HL-60 (cell line): Measurements from ENCODE around the gene PCDHGA1.
A peak's percentile ranks its signal among the peaks of the same experiment; 100 is the strongest.

Source experiments
- DNase-seq, 2 experiments: peaks; one replicate each; pipeline ENCODE4 v3.0.0-alpha.2; 2010 to 2020; ENCODE audit warnings: low read depth in 1 of 2, low spot score in 1 of 2
- H3K27ac ChIP-seq: fragments of 250-450 bp; sonication (Bioruptor Pico); replicated peaks from 2 replicates; pipeline ENCODE4 v1.5.1; 2020; ENCODE audit warnings: mild to moderate bottlenecking, moderate library complexity
- H3K27me3 ChIP-seq: fragments of 250-450 bp; sonication (Bioruptor Pico); 2 replicates; pipeline ENCODE4 v1.5.1; 2021; ENCODE audit warnings: mild to moderate bottlenecking, moderate library complexity; ENCODE audit not compliant: insufficient read depth, poor library complexity, severe bottlenecking
- H3K4me3 ChIP-seq: replicated peaks from 2 replicates; pipeline ENCODE4 v1.5.1; 2011; ENCODE audit warnings: mild to moderate bottlenecking, control low read depth, low read length; ENCODE audit not compliant: insufficient read depth
- CTCF ChIP-seq: IDR thresholded peaks from one replicate; pipeline ENCODE4 v1.5.1; 2011; ENCODE audit warnings: low read length, control low read depth, inconsistent platforms; ENCODE audit not compliant: insufficient read depth
- GABPA ChIP-seq: IDR thresholded peaks from 2 replicates; pipeline ENCODE4 v1.6.1; 2012; ENCODE audit warnings: low read depth
- POLR2AphosphoS5 ChIP-seq: IDR thresholded peaks from 2 replicates; pipeline ENCODE4 v1.6.1; 2012; ENCODE audit warnings: low read depth
- REST ChIP-seq: IDR thresholded peaks from 2 replicates; pipeline ENCODE4 v1.6.1; 2012; ENCODE audit warnings: low read depth; ENCODE audit not compliant: insufficient replicate concordance
- SPI1 ChIP-seq: IDR thresholded peaks from 2 replicates; pipeline ENCODE4 v1.6.1; 2012; ENCODE audit warnings: low read depth, mild to moderate bottlenecking, borderline replicate concordance

PCDHGA1 gene

GRCh38 chr5:141320225-141321169 lies 9.8 kb upstream of the PCDHGA1 start, which contains the start of gene TAF7:
Gene TAF7 (minus strand): TSS chr5:141320784. CDS start chr5:141320044, 740 bp downstream.
- TF ChIP-seq POLR2AphosphoS5 = peak; percentile 81
- TF ChIP-seq CTCF = peak; percentile 76
- peak; percentile 42; the same call in 1 of the 2 replicates for TF ChIP-seq GABPA
- TF ChIP-seq SPI1 = peak; percentile 93
- peak; percentile 45 for TF ChIP-seq REST
- DNase-seq = peak; percentile 64 to 88
- Histone ChIP-seq H3K27me3 (no peaks in the 10 kb centered on the region), H3K4me3 (peak within 1 kb of the TSS; percentile 47), H3K27ac (peak within 1 kb of the TSS; percentile 84)

GRCh38 chr5:141322261-141322660 lies 8.1 kb upstream of the PCDHGA1 start:
- TF ChIP-seq POLR2AphosphoS5 = no peak
- no peak for TF ChIP-seq REST
- TF ChIP-seq GABPA = no peak
- no peak for TF ChIP-seq CTCF
- no peak for TF ChIP-seq SPI1
- no peak for DNase-seq
- Histone ChIP-seq H3K27me3 (no peaks in the 10 kb centered on the region), H3K4me3 (no peak overlapping the region), H3K27ac (no peak overlapping the region)

- Histone ChIP-seq H3K27ac (no peak overlapping the region), H3K27me3 (no peaks in the 10 kb centered on the region), H3K4me3 (peak overlapping the region; percentile 21; the same call in 1 of the 2 replicates)
- peak in 1 of 2 experiments; percentile 67 for DNase-seq
- TF ChIP-seq CTCF (peak; percentile 15), GABPA (no peak)
These were observed 4.0 kb upstream of the PCDHGA1 start for GRCh38 chr5:141326088-141326854.
